Measurements from ENCODE around the gene EZH2.

DNA sequence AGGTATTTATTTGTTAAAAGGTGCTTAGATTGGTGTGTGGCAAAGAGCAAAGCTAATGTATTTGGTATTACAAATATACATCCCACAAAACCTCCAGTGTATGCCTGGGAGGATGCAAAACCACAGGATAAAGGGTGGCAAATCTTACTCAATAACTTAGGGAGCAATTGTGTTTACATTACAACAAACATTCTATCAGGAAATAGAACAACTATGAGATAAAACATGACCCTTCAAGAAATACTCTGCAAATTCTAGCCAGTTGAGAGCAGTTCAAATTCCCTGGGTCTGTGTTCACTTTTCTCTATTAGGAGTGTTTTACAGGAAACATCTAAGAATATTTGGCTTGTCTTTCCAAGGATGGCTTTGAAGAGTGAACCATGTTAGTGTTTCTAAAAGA, 120.5 kb downstream of the EZH2 start:
- TF ChIP-seq POLR2A (IDR thresholded peaks at IDR 0.05; ENCODE audit: low read depth, low read length) (no peak), POLR2AphosphoS5 (IDR thresholded peaks at IDR 0.05; ENCODE audit: low read depth, low read length) (no peak), TAF1 (IDR thresholded peaks at IDR 0.05; ENCODE audit: low read depth, low read length) (no peak), PAX5 (IDR thresholded peaks at IDR 0.05; ENCODE audit: insufficient read depth, low read length, severe bottlenecking) (no peak), POU2F2 (IDR thresholded peaks at IDR 0.05; ENCODE audit: low read depth, low read length) (no peak)
